Measurements from ENCODE around the gene NEURL4.

DNA sequence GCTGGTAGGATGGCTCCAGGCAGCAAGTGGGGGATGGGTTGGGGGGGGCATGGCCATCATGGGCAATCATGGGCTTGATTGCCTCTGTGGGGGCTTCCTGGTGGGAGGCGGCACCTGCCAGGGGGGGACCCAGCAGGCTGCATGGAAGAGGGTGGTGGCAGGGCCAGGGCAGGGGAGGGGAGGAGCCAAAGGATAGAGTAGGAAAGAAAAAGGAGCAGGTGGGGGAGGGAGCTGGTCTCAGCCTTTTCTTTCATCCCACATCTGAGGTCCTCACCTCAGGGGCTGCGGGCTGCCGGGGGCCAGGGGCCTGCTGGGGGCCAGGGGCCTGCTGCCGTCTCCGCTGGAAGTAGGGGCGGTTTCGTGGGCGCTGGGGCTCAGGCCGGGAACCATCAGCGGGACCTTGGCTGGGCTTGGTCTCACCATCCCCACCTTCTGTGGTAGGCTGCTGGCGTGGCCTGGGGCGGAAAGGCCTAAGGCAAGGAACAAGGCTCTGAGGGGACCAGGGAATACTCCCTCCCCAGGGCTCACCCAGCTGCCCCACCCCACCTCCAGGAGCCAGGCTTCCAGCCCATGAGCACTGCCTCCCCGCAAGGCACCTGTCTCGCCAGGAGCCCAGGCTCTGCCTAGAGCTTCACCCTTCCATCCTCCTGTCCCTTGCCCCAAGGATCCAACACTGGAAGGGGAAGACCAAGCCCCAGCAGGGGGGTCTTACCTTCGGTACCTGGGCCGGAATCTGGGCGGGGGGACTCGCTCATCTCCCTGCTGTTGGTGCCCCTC lies 39.7 kb downstream of the NEURL4 start:
- TF ChIP-seq, protein P1, sequence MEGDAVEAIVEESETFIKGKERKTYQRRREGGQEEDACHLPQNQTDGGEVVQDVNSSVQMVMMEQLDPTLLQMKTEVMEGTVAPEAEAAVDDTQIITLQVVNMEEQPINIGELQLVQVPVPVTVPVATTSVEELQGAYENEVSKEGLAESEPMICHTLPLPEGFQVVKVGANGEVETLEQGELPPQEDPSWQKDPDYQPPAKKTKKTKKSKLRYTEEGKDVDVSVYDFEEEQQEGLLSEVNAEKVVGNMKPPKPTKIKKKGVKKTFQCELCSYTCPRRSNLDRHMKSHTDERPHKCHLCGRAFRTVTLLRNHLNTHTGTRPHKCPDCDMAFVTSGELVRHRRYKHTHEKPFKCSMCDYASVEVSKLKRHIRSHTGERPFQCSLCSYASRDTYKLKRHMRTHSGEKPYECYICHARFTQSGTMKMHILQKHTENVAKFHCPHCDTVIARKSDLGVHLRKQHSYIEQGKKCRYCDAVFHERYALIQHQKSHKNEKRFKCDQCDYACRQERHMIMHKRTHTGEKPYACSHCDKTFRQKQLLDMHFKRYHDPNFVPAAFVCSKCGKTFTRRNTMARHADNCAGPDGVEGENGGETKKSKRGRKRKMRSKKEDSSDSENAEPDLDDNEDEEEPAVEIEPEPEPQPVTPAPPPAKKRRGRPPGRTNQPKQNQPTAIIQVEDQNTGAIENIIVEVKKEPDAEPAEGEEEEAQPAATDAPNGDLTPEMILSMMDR (IDR thresholded peaks at IDR 0.05), result no peak
- no peak for TF ChIP-seq EP300 (IDR thresholded peaks at IDR 0.05)
- no peak for TF ChIP-seq POLR2A (IDR thresholded peaks at IDR 0.05)

Data from stomach (tissue), 4 donors.